T47D (cell line): Measurements from ENCODE around the gene SETSIP.

Experiments used
- DNase-seq, 2 experiments: peaks; one replicate each; pipeline versions ENCODE4 v3.0.0 to v3.0.0-alpha.2; 2011 to 2012; ENCODE audit warnings: low read depth in 1 of 2, low spot score in 1 of 2
- JUND ChIP-seq: IDR thresholded peaks from 2 replicates; pipeline ENCODE4 v1.6.1; 2012; ENCODE audit warnings: low read depth
- in situ Hi-C: cut with HindIII; loops from 2 replicates; pipeline ENCODE4 v1.10.0; 2016; ENCODE audit warnings: low sequenced_read_pairs, low pct_unique_long_range_greater_than_20kb

The SETSIP gene

DNA sequence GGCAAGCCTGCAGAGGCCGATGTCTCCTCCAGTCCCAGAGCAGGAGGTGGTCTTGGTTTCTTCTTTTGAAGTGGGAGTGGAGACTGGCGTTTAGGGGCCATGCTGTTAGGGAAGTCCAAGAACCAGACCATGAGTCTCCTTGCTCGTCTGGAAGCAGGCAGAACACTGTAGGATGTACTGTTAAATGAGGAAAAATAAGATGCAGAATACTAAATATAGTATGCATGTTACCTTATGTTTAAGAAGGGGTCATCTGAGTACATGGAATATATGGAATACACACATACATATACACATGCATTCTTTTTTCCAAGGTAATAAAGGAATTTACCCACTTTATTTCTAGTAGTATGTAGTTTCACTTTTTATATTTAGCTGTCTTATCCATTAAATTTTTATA, at the start of gene SETSIP:
SETSIP (minus strand) TSS at position 101 of the 400 bp plus-strand sequence; CDS start at position 101, 0 bp downstream.
- TF ChIP-seq JUND, result no peak
- DNase-seq, result no peak
- in situ Hi-C loops, result no loop called here

- no peak for TF ChIP-seq JUND
- in situ Hi-C loops, result no loop called here
- DNase-seq, result no peak
Measured at GRCh38 chr1:92123868-92124267, 48.7 kb upstream of the SETSIP start.

- in situ Hi-C loops, result no loop called here
- DNase-seq, result no peak
- no peak for TF ChIP-seq JUND
Measured at GRCh38 chr1:92118826-92119225, 43.6 kb upstream of the SETSIP start.

DNA sequence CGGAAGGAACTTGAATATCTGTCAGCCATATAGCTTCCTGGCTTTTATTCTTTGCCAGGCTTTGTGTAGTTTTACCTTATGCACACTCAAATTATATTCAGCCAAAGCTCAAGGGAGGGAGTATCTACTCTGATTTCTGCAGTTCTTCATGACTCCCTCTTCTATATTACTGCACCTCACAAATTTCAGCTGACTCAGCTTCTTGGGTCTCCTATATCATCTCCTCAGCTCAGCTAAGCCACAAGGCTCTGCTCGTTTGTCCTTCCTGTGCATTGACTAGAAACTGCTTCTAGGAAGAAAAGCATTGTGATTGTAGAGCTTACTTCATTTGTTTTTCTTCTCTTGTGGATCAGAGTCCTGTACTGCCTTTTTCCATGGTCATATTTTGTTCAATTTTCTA, 42.3 kb upstream of the SETSIP start:
- in situ Hi-C loops, result no loop called here
- no peak for TF ChIP-seq JUND
- no peak for DNase-seq

DNA sequence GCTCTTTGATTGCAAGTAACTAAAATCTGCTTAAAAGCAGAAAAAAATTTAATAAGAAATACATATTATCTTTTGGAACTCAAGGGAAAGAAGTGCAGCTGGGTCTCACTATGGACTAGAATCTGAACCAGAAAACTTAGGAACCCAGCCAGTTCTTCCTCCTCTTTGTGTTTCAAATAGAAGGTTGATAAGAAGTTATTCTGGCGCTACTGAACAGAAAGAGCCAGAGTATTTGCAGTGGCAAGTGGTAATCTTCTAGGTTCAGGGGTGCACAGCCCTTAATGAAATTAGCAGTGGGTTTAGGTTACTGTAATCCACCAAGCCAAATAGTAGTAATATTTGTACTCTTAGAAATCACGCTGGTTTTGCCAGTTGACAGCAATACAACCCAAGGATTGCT, 33.4 kb upstream of the SETSIP start:
- DNase-seq, result no peak
- in situ Hi-C loops, result no loop called here
- no peak for TF ChIP-seq JUND

GRCh38 chr1:92105546-92106081, 30.4 kb upstream of the SETSIP start:
- no peak for TF ChIP-seq JUND
- DNase-seq, result no peak
- in situ Hi-C loops, result no loop called here

GRCh38 chr1:92096317-92096716, 21.1 kb upstream of the SETSIP start:
- in situ Hi-C loops, result no loop called here
- no peak for DNase-seq

GRCh38 chr1:92095874-92096273, 20.7 kb upstream of the SETSIP start:
- DNase-seq, result no peak
- in situ Hi-C loops, result no loop called here
- no peak for TF ChIP-seq JUND

More at GRCh38 chr1:92096317-92096716, 21.1 kb upstream of the SETSIP start:
- no peak for TF ChIP-seq JUND

GRCh38 chr1:92094595-92094994, 19.4 kb upstream of the SETSIP start:
- in situ Hi-C loops, result no loop called here
- no peak for DNase-seq
- TF ChIP-seq JUND, result no peak

DNA sequence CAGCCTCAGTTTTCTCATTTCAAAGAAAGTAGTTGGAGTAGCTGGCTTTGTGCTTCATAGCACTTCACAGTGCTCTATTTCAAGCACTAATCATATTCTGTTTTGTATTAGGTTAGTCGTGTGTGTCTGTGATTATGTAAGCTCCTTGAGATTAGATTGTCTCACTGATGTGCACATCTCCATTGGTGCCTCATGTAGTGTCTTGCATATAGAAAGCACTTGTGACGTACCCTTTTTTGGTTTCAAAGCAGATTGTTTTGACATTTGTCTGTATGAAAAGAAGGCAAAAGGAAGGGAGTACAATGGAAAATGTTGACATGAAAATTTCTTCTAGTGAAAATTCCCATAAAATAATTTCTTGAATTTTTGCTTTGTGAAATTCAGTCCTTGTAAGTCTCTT, 18.9 kb upstream of the SETSIP start:
- in situ Hi-C loops, result no loop called here
- TF ChIP-seq JUND, result no peak
- no peak for DNase-seq

DNA sequence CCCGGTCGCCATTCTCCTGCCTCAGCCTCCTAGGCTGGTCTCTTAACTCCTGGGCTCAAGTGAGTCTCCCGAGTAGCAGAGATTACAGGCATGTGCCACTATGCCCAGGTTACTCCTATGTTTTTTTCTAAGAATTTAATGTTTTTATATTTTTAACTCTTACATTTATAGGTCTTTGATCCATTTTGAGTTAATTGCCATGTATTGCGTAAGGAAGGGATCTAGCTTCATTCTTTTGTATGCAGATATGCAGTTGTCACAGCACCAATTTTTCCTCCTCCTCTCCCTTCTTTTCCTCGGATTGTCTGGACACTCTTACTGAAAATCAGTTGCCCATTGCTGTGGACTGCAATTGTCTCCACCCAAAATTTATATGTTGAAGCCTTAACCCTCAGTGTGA, 16.4 kb upstream of the SETSIP start:
- TF ChIP-seq JUND, result no peak
- in situ Hi-C loops, result no loop called here
- DNase-seq, result no peak

DNA sequence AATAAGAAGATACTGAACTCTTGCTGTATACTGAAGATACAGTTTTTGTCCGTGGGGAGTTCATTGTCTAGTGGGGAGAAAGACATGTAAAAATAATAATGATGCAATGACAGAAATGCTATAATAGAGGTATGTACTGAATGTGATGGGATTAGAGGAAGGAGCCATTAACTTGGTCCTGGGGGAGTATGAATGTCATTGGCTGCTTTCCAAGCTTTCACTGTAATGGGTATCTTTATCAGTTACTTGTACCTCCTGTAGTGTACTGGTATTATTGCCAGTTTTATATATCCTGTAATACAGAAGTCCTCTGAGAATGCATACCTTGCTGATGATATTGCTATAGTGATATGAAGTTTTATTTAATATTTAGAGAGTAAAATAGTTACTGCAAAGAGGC, 12.3 kb upstream of the SETSIP start:
- no peak for TF ChIP-seq JUND
- no peak for DNase-seq
- in situ Hi-C loops, result no loop called here

- no peak for DNase-seq
- no peak for TF ChIP-seq JUND
- in situ Hi-C loops, result no loop called here
Measured at GRCh38 chr1:92085727-92086126, 10.5 kb upstream of the SETSIP start.

GRCh38 chr1:92084651-92085050, 9.4 kb upstream of the SETSIP start:
- in situ Hi-C loops, result no loop called here
- no peak for DNase-seq
- TF ChIP-seq JUND, result no peak
